Activated naive CD8-positive, alpha-beta T cell treated with anti-CD3 and anti-CD28 coated beads, Interleukin-2, amount 50 U/mL, for 16 hours (primary cell): ENCODE measurements around the gene WNT7A.

ENCODE experiments used
- DNase-seq: peaks from one replicate; pipeline ENCODE4 v3.0.0-alpha.2; 2020; ENCODE audit warnings: low read depth, low spot score

WNT7A gene

GRCh38 chr3:13846238-13846637 is 33.6 kb downstream of the WNT7A start:
- no peak for DNase-seq

DNA sequence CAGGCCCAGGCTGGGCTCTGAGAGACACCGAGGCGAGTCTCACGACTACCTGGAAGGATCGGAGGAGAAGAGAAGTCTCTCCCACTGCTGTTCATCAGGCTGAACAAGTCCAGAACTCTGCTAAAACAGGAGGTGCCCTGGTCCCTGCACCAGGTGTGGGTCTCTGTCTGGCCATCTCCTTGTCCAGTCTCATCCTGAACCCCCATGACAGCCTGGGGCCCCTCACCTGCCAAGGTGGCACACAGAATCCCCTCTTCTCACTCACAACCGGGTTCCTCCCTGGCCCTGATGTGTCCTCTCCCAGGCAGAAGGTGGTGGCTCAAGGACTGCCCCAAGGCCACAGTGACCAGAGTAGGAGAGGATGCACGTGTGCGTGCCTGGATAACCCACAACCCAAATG is 34.1 kb downstream of the WNT7A start:
- DNase-seq: no peak

DNA sequence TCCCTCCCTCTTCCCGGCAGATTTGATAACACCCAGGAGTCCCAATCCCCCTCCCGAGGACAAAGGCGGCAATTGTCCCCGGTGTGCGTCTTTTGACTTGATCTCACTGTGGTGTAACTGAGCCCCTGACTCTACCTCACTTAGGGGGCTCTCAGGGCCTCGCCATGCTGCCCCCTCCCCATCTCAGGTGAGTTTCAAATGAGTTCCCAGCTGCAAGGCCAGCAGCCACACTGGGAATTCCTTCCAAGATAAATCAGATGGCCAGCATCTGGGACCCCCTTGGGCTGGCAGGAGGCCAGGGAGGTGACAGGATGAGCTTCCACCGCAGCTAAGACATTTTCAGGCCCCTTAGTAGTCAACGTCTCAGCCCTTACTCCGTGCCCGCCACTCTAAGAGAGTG is 35.0 kb downstream of the WNT7A start:
- DNase-seq: no peak

DNA sequence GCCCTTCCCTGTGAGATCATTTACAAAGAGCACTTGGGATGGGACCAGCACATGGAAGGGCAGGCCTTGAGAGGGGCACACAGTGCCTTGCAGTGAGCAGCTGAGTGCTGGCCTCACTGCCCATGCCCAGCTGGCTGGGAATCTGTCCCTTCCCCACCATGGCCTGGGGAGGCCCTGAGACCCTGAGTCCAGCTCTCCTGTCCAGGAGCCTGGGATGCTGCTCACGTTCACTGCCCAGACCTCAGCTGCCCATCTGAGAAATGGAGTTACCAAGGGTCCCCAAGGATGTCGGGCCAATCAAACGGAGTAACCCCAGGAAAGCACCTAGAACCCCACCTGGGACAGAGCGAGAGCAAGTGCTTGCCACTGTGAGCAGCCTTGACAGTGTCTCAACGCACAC is 35.6 kb downstream of the WNT7A start:
- no peak for DNase-seq

GRCh38 chr3:13843351-13843750 is 36.5 kb downstream of the WNT7A start:
- DNase-seq: no peak

DNA sequence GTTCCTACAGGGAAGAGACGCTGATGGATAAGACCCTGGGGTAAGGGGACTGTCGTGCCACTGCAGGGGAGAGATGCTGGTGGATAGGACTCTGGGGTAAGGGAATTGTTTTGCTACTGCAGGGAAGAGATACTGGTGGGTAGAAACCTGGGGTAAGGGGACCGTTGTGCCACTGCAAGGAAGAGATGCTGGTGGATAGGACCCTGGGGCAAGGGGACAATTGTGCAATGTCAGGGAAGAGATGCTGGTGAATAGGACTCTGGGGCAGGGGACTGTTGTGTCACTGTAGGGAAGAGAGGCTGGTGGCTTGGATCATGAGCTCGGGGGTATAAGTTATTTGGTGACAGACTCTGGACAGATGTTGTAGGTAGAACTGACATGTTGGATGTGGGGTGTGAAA is 37.6 kb downstream of the WNT7A start:
- DNase-seq: no peak

DNA sequence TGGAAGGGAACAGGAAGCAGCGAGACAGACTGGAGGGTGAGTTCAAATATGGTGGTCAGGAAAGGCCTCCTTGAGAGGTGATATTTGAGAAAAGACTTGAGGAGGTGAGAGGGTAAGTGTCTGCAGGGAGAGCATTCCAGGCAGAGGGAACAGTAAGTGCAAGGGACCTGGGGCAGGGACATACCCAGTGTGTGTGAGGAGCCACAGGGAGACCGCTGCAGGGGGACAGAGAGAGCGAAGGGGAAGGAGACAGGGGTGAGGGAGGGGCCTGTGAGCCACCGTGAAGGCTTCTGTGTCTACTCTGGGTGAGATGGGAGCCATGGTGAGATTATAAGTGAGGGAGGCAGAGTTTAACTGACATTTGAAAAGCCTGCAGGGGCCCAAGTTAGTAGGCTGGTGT is 38.0 kb downstream of the WNT7A start:
- DNase-seq: no peak

GRCh38 chr3:13841141-13841540 is 38.7 kb downstream of the WNT7A start:
- DNase-seq: no peak

DNA sequence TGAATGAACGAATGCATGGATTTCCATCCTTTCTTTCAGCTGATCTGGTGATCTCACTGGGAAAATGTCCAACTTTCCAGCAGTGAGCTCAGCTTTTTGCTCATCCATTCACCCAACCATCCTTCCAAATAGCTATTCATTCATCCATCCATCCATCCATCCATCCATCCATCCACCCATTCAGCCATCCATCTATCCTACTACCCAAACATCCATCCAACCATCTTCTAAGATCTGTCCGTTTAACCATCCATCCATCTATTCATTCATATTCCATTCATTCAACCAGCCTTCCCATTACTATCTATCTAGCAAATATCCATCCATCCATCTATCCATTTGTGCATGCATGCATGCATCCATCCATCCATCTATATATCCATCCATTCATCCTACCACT is 39.4 kb downstream of the WNT7A start:
- no peak for DNase-seq

- no peak for DNase-seq
Measured at GRCh38 chr3:13839726-13840340, 40.0 kb downstream of the WNT7A start.

GRCh38 chr3:13839253-13839652 is 40.6 kb downstream of the WNT7A start:
- DNase-seq: no peak

GRCh38 chr3:13838421-13838820 is 41.5 kb downstream of the WNT7A start:
- DNase-seq: no peak

GRCh38 chr3:13837751-13838150 is 42.1 kb downstream of the WNT7A start:
- DNase-seq: no peak

GRCh38 chr3:13836658-13837587 is 42.9 kb downstream of the WNT7A start:
- no peak for DNase-seq

DNA sequence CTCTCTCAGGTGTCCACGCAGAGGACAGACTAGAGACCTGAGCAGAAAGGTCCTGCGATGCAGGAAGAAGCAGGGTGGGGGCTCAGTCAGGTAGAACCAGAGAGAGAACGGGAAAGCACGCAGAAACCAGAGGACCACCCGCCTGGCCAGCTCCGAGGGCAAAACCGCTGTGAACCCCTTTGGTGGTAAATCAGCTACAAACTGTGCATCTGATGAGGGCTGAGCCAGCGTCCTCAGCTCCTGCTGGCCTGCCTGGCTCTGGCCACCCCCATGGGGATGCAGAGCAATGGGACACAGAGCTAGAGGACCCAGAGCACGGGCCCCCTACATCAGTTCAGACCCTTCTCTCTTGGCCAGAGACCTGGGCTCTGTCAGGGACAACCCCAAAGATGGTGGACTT is 44.6 kb downstream of the WNT7A start:
- no peak for DNase-seq

DNA sequence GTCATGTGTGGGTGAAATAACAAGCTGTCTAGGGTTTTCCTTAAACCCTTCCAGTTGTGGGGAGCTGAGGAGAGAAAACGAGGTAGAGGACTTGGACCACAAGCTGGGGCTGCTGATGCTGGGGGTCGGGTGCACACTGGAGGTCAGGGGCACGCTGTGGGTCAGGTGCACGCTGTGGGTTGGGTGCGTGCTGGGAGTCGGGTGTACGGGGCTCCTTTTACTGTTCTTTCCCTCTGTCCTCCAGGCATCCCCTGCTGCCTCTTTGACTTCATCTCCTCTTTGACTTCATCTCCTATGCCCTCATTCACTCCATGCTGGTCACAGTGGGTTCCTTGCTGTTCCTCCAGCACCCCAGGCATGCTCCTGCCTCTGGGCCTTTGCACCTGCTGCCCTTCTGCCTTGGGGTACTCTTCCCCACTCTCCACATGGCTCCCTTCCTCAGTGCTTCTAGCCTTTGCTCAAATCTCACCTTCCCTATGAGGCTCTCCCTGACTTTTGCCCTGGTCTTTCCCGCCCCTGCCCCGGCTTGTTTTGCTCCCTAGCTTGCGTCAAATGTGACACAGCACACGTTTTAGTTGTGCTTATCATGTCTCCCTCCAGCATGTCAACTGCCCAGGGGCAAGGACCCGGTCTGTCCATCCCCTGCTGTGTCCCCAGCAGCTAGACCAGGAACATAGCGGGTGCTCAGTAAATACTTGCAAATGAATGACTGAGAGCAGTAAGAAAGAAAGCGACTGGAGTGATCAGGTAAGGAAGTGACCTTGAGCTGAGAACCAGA is 45.4 kb downstream of the WNT7A start:
- DNase-seq: no peak

- no peak for DNase-seq
Measured at GRCh38 chr3:13833506-13834257, 46.2 kb downstream of the WNT7A start.

DNA sequence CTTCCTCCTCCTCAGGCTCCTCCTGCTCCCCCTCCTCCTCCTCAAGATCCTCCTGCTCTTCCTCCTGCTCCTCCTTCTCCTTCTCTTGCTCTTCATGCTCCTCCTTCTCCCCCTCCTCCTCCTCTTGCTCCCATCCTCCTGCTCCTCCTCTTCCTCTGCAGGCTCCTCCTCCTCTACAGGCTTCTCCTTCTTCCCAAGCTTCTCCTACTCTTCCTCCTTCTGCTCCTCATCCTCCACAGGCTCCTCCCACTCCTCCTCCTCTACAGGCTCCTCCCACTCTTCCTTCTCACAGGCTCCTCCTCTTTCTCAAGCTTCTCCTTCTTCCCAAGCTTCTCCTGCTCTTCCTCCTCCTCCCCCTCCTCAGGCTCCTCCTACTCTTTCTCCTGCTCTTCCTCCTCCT is 47.7 kb downstream of the WNT7A start:
- DNase-seq: no peak

DNA sequence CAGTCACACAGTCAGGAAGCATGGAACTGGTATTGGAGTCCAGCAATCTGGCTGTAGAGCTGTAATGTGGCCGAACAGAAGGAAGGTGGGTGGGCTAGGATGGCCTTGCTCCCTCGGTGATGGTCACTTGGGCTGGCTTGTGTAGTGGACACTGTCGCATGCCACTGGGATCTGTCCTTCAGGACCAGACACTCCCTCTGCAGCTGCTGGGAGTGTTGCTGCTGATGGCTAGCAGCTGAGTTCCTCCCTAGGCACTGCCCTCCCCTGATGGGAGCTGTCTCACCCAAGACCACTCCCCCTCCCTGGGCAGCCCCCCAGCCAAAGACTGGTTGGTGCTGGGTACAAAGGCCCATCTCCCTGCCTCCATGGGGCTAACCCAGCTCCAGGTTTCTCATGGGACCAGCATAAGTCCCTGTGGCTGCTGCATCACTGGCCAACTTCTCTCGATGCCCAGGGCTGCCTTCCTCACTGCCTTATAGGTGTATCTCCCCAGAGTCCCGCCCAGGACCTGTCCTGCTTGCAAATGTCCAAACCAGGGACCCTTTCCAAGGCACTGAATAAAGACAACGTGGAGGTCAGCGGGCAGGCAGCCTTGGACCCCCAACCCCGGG is 48.4 kb downstream of the WNT7A start:
- no peak for DNase-seq

GRCh38 chr3:13829311-13829710 is 50.6 kb downstream of the WNT7A start:
- DNase-seq: no peak
